Activated CD4-positive, alpha-beta T cell treated with anti-CD3 and anti-CD28 coated beads, Interleukin-2, amount 50 U/mL, for 16 hours (primary cell): ENCODE measurements around the gene OR9G4.

Source experiments
- DNase-seq: peaks from one replicate; pipeline ENCODE4 v3.0.0-alpha.2; 2020

The OR9G4 gene

DNA sequence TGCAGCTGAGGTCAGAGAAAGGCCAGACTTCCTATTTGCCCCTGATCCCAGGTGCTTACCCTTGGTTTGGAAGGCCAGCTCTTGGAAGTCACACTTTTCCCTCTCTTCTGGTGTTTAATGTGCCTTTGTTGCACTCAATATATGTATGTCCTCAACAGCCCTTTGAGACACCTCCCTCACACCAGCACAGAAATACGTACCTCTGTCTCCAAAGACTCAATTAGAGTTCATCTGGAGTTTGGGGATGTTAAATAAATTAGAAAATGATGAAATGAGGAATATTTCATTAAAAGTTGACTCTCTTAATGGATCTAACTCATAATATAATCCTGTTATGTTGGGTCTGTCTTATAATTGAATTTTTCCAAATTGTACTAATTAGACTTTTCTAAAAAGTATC is at the start of gene OR9G4:
Gene OR9G4 (minus strand): TSS at position 101 of the 400 bp plus-strand sequence. CDS start 4,931 bp downstream, outside the sequence.
- no peak for DNase-seq

DNA sequence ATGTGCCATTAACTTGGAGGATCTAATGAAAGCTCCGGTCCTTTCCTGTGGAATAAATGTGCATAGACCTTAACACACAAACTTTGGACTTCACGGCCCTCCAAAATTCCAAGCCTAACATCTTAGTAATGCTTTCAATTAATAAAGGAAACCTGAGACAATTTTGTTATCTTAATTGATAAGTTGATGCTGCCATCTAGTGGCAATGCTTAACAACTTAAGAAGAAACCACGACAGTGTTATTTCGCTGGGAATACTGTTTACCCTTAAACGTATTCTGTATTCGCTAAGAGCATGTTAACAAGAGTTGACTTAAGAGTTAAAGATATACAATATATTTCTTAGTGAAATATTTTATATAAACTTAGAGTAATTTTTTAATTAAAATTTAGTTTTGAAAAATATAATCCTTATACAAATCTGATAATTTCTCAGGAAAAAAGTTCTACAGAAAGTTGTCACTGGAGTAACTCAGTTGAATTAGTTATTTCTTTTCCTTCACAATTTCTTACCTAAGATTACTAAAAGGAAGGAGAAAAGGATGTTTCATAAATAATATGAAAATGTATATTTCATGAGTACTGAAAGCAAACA is 35.0 kb upstream of the OR9G4 start:
- DNase-seq: peak; percentile 39

DNA sequence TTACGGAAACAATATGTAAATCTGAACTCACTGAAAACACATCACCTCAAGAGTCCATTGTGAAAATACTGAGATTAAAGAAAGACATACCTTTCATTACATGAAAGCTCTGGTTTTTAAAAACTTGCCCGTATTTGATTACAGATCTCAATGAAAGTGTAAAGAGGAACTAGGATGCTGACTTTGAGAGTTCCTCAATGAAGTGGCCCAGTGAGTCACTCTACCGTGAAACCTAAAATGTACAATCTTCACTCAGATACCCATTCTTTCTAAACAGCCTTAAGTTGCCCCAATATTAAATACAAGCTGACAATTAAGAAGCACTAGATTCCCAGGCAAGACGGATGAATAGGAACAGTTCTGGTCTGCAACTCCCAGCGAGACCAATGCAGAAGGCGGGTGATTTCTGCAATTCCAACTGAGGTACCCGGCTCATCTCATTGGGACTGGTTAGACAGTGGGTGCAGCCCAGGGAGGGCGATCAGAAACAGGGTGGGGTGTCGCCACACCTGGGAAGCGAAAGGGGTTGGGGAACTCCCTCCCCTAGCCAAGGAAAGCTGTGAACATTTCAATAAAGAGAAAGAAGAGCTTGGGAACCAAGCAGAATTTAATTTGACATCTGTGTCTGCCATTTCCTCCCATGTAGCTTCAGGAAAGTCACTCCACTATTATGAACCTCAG is 33.8 kb upstream of the OR9G4 start:
- DNase-seq: no peak

DNA sequence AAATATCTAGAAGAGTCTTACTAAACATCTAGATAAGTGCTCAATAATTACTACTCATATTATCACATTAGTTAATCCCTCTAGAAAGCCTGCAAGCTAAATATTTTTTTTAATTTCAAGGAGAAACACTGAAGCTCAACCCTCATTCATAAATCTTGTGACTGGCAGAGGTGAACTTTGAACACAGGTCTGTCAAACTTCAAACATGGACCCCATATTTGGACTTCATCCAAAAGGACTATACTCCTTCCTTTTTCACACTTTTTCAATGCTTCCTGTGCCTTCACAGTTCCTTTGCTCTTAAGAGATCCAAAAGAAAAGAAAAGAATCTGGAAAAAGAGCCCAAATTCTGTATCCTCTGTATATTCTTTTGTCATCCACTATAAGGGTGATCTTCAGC is 28.3 kb upstream of the OR9G4 start:
- no peak for DNase-seq

DNA sequence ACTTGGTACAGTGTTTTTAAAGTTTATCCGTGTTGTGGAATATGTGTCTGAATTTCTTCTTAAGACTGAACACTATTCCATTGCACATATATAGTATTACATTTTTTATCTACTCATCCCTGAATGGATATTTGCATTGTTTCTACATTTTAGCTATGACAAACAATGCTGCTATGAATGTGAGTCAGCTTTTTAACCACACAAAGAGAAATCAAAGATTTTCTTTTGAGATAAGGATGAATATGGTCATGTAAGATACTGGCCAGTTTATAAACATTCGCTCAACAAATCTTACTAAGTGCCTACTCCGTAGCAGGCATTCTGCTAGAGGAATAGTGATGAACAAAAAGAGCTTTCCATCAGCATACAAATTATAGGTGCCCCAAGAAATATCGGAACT is 16.5 kb upstream of the OR9G4 start:
- DNase-seq: no peak

DNA sequence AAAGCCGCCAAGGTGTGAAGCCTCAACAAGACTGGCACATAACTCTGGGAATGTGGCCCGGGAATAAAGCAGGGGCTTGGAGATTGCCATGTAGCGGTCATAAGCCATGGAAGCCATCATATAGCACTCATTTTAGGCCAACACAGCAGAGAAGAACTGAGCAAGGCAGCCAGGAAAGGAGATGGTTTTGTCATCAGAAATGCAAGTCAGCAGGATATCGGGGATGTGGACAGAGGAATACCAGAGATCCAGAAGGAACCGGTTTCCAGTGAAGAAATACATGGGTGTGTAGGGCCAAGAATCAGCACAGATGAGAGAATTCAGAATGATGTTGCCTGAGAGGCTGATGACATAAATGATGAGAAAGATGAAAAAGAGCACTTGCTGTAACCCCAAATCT is 3.0 kb upstream of the OR9G4 start:
- DNase-seq: no peak

DNA sequence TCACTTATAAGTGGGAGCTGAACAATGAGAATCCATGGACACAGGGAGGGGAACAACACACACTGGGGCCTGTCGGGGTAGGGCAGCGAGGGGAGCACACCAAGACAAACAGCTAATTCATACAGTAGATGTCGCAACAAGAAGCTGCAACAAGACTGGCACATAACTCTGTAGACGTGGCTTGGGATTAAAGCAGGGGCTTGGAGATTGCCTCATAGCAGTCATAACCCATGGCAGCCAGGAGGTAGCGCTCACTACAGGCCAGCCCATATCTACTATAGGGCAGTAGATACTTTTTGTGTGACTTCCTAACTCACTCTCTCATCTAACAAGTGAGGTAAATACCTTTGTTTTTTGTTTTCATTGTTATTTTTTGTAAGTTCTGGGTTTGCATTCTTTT is 1.7 kb upstream of the OR9G4 start:
- DNase-seq: no peak

DNA sequence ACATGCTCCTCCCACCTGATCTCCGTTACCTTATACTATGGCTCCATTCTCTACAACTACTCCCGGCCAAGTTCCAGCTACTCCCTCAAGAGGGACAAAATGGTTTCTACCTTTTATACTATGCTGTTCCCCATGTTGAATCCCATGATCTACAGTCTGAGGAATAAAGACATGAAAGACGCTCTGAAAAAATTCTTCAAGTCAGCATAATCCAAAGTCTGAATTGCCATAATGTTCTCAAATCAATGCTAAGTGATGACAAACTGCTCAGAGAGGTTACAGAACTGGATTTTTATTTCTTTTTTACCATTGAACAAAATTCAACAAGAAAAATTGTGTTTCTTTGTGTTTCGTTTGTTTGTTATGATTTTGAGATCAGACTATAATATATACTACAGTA is 7.6 kb downstream of the OR9G4 start:
- DNase-seq: no peak

DNA sequence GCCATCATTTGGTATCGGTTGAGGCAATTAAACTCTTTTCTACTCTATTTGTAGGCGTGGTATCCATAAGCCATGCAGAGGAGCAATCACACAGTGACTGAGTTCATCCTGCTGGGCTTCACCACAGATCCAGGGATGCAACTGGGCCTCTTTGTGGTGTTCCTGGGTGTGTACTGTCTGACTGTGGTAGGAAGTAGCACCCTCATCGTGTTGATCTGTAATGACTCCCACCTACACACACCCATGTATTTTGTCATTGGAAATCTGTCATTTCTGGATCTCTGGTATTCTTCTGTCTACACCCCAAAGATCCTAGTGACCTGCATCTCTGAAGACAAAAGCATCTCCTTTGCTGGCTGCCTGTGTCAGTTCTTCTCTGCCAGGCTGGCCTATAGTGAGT is 8.4 kb downstream of the OR9G4 start:
- no peak for DNase-seq

DNA sequence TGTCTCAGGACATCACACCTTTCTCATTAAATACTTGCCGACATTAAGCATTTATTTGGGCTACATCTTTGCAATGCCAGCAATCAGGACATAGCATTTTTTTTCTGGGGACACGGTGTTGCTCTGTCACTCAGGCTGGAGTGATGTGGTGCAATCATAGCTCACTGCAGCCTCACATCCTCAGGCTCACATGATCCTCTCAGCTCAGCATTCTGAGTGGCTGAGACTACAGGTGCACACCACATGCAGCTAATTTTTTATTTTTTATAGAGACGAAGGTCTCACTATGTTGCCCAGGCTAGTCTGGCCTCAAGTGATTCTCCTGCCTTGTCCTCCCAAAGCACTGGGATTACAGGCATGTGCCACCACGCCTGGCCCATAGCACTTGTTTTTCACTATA is 28.0 kb downstream of the OR9G4 start:
- DNase-seq: no peak

DNA sequence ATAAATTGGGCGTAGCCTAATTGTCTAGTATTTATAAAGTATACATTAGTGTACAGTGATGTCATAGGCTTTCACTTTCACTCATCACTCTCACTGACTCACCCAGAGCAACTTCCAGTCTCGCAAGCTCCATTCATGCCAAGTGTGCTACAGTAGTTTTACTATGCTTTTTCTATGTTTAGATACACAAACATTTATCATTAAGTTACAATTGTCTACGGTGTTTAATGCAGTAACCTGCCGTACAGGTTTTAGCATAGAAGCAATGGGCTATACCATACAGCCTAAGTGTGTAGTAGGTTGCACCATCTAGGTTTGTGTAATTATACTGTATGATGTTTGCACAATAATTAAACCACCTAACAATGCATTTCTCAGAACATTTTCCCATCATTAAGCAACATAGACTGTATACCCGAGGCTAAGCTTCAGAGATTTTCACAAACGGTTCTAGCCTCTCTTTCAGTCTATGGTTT is 32.1 kb downstream of the OR9G4 start:
- peak; percentile 34 for DNase-seq

DNA sequence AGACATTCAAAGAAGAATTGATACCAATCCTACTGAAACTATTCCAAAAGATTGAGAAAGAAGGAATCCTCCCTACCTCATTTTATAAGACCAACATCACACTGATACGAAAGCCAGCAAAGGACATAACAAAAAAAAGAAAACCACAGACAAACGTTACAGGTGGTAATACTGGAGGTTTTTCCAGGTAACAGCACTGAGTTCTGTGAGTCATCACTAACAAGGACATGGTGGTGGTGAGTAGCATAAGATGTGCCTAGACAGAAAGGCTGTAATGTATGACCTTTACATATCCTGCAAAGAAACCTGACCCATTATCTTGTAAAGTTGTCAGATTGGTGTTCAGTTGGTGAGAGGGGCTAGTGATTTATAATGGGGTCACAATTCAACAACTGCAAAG is 34.3 kb downstream of the OR9G4 start:
- no peak for DNase-seq

DNA sequence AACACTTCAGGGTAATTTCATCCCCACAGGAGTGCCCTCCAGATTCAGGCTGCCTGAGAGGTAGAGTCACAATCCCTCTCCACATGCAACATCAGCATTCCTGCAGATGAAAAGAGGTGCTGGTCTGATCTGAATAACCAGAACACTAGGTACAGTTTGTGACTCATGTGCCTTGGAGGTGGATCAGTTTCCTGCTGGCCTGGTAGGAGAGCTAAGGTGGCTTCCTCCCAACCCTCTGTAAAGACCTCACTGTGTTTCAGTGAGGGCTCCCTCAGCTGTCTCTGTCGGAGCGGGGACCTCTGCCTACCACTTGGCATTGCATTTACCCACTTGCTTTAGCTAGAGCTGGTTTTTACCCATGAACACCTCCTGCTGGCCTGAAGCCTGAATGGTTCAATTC is 42.0 kb downstream of the OR9G4 start:
- no peak for DNase-seq

DNA sequence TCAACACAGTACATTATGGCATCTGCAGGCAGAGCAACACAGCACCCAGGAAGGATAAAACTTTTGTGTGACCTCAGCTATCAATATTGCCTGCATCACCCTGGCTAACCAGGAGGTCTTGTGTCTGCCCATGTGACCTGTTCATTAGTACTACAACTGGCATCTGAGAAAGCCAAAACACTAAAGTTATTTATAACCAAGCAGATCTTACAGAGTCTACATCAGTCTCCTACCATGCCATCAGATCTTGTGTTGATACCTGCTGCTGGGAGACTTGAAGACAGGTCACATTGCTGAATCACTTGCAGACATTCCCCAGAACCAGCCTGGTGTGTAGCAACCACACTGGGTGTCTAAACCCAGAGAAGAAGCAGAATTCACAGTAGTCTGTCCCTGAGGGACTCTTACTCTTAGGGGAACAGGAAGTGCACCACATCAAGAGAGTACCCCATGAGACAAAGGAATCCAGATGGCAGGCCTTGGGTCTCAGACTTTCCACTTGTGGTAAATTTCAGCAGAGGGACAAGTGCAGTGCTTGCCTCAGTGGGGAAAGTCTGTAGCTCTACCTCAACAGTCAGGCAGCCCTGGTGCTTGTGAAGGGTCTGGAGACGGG is 42.6 kb downstream of the OR9G4 start:
- DNase-seq: no peak

DNA sequence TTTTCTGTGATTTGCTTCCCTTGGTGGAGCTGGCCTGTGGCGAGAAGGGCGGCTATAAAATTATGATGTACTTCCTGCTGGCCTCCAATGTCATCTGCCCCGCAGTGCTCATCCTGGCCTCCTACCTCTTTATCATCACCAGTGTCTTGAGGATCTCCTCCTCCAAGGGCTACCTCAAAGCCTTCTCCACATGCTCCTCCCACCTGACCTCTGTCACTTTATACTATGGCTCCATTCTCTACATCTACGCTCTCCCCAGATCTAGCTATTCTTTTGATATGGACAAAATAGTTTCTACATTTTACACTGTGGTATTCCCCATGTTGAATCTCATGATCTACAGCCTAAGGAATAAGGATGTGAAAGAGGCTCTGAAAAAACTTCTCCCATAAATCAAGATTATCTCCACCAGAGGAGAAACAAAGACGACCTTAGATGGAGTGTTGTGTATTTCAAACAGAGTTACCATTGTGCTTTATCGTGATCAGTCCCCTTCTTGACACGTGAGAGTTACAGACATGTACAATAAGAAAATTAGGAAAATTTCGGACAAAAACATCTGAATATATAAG is 47.5 kb downstream of the OR9G4 start:
- DNase-seq: no peak

DNA sequence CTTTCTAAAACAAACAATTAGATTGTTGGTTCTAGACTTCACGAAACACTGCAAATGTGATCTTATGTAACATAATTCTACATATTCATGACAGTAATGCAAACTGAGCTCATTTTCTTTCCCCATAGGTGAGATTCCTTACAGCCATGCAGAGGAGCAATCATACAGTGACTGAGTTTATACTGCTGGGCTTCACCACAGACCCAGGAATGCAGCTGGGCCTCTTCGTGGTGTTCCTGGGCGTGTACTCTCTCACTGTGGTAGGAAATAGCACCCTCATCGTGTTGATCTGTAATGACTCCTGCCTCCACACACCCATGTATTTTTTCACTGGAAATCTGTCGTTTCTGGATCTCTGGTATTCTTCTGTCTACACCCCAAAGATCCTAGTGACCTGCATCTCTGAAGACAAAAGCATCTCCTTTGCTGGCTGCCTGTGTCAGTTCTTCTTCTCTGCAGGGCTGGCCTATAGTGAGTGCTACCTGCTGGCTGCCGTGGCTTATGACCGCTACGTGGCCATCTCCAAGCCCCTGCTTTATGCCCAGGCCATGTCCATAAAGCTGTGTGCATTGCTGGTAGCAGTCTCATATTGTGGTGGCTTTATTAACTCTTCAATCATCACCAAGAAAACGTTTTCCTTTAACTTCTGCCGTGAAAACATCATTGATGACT is 48.1 kb downstream of the OR9G4 start:
- DNase-seq: no peak

DNA sequence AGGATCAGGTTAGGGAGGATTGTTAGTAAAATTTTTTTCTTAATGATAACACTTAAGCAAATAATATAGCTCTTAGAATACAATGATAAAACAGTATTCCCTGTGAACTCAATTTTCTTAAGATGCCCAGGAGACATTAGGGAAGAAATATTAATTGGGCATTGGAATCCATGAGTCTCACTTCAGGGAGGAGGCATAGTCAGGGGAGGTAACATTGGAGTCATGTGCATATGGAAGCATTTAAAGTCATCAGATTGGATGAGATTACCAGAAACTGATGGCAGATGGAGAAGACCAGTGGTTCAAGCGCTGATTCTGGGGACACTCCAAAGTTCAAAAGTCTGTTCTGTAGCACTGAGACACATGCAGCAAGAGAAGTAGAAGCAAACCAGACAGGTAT is 49.7 kb downstream of the OR9G4 start, which contains the start of gene OR9G1:
Gene OR9G1 (plus strand): TSS at position 301 of the 400 bp plus-strand sequence. CDS start 1,293 bp downstream, outside the sequence.
- no peak for DNase-seq

DNA sequence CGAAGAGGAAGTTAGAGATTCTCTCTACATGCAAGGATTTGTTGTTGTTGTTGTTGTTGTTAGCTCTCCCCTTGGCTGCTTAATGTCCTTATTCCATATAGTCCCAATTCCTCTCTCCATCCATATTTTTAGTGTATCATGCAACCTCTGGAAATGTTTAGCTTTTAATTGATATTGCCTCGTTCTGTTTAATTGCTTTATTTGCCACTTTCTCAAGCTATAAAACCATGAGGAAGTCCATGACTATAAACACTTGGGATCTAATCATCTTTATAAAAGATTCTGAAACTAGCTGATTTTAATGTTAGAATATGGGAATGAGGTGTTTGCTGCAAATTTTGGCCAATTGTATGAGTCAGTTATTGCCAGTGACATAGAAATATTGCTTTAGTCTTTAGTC is 55.1 kb downstream of the OR9G4 start:
- no peak for DNase-seq
